ENCODE measurements around the gene PLLP.

Gene PLLP

DNA sequence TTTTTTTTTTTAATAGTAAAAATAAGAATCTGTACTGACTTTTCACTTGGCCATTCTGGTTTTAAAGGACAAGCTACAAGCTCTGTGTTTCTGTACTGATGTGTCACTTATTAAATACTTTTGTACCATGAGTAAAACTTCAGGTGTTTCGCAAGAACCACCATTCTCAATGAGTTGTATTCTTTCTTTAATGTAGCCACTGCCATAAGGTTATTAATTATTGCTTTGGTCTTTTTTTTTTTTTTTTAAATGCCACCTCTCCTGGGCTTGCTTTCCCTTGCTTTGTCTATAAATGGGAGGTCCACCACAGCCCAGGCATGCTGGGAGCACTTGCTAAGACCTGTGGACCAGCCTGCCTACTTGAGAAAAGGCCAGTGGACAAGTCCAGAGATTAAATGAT is 31.0 kb downstream of the PLLP start:
- no peak for DNase-seq

DNA sequence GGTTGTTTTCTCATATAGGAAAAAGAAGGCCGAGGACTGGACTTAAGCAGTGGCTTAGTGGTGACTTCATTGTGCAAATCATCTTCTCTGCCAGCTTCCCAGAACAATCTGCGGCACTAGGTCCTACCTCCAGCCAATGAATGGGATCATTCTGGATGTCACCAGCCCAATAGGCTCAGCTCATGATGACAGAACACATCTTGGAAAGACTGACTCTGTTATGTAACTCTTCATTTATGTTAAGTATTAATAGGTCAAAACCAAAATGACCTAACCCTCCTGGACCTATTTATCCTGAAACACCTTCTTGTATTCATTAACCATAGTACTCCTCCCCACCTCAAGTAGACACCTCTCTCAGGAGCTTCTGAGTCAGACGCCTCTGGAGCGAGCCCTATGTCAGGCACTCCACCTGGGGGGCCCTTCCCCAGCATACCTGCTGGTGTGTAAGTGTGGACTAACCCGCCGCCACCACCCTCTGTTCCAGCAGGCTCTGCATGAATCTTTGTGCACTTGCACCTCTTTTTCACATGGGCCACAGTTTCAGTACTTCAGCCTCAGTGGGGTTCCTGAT is 32.2 kb downstream of the PLLP start:
- no peak for DNase-seq

DNA sequence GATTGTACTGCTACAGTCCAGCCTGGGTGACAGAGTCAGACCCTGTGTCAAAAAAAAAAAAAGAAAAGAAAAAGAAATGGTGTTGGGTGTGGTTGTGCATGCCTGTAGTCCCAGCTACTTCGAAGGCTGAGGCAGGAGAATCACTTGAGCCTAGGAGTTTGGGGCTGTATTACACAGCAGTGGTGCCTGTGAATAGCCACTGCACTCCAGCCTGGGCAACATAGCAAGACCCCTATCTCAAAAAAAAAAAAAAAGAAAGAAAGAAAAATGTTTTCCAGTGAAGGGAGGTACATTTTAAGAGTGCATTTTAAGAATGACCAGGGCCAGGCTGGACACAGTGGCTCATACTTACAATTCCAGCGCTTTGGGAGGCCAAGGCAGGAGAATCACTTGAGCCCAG is 33.1 kb downstream of the PLLP start:
- no peak for DNase-seq

DNA sequence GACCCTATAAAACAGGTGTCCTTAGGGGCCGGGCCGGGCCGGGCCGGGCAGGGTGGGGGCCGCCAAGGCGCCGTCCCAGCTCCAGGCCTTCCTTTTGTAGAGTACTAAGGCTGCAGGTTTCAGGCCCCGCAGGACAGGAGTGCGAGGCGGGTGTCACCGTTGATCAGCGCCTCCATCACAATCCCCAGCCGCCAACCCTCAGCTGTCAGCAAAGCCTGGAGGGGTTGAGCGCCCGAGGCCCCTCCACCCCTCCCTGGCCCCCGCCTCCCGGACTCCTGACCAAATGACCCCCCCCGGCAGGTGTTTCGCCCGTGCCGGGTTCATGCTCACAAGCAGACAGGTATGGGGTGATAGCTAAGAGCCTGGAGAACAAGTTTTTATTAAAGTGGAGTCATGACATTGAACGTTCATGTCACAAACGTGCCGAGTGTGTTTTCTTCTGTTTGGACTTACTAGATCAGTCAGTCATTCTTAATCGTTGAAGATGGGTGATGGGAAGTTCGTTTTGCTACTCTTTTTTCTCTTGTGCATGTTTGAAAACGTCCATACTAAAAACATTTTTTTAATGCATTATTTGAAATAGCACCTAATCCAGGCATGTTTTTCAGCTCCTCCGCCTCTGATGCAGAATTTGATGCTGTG is 38.9 kb downstream of the PLLP start:
- DNase-seq, result no peak

DNA sequence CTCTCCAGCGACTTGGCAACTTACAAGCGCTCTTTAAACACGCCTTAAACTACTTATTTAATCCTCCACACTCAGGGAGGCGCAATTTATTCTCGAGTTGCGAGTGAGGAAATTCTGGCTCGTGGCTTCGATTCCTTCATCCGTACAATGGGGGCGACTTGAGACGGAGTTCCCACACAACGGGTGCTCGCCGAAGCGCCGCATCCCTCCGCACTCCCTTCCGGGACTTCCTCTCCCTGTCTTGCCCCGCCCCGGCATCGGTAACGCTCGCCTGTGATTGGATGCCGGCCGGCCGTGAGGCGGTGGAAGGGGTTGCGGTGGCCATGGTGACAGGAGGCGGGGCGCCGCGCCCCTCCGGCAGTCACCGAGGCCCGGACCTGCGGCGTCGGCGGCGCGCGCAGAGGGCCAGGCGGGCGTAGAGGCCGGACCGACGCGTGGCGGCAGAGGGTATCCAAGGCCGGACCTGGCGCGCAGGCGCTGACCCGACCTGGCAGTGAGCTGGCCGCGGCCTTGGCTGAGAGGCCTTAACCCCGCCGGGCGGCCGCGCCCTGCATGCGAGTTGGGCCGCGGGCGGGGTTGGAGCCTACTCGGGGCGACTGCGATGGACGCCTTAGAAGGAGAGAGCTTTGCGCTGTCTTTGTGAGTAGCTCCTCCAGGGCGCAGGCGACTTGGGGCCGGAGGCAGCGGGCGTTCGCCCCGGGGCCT is 39.6 kb downstream of the PLLP start, which contains the start of gene ARL2BP:
Gene ARL2BP (plus strand): TSS at position 493 of the 705 bp plus-strand sequence. CDS start 109 bp downstream, at position 602.
- DNase-seq, result peak; percentile 96

DNA sequence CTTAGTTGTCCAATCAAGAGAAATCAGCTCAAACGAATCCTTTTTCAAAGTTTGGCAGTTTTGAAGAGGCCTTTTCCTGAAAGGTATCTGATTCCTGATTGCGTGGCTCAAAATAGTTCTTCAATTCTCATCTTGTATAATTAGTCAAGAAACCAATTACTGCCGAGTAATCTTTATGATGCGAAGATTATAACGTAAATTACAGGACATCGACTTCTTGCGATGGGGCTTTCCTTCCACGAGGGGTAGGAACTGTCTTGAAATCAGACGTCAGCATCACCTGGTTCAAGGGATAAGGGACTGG is 40.1 kb downstream of the PLLP start:
- no peak for DNase-seq

DNA sequence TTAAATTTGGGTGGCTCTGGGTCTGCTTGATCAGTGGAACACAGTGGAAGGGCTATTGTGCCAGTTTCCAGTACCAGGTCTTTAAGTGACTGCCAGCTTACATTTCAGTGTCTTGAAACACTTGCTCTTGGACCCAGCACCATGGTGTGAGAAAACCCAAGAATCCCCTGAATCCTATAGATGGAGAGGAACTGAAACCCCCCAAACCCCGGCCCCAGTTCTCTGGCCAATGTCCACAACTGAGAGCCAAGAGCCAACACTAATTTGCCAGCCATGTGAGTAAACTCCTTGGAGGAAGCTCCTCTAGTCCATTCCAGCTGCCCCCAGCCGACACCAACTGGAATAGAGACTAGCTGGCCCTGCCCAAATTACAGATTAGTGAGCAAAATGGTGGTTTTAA is 41.8 kb downstream of the PLLP start:
- DNase-seq, result no peak

DNA sequence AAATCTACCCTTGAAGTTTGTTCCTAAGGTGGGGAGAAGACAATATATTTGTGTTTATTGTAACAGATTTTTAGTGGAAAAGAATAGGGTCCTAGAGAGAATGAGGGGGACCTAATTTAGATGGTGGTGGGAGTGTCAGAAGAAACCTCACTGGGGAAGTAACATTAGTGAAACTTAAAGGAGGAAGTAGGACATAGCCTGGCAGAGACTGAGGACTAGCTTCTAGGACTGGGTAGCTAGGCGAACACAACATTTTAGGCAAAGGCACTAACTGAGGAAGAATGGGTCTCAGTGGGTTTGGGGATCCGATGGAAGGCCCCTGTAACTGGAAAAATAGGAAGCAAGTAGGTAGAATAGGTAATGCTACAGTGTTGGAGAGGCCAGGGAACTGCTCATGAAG is 43.6 kb downstream of the PLLP start:
- DNase-seq, result no peak

DNA sequence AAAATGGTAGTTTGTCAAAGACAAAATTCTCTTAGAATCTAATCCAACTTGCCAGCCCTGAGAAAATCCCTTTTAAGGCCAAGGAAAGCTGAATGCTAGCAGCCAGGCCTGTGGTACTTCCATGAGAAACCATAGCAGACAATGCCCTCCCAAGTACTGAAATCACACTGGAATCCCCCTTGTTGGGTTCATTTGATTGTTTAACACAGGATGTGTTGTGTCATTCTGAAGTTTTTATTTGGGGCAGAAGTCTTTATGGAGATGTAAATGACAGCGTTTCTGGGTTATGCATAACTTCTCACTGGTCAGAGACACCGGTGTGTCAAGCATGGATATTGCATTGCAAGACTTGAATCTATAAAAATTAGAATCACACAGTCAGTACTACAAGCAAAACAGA is 45.4 kb downstream of the PLLP start:
- DNase-seq, result no peak

DNA sequence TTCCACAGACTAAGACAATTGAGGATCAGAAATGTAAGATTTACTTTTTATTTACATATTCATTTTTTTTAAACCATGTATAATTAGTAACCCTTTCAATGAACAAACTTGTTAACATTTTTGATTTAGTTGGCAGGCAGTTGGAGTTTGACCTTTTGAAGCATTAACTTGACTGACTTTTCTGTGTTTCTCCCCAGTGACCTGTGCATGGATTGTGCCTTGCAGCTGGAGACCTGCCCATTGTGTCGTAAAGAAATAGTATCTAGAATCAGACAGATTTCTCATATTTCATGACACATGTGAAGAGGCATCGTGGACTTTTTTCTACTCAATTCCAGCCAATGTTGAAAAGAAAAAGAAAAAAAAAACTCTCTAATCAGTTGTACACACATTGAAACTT is 45.8 kb downstream of the PLLP start:
- no peak for DNase-seq

DNA sequence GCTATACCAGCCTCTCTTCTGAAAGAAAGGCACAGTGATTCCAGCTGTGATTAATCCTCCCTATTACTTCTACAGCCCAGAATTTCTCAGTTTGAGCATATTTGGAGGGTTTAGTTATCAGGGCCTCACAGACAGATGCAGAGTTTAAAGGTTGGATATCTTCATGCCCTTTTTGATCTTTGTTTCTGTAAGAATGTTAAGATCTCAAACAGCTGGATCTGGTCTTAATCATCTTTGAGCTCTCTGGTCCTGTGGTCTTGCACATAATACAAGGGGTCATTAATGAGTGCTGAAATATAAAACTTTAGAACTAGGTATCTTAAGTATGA is 48.5 kb downstream of the PLLP start:
- DNase-seq, result no peak

DNA sequence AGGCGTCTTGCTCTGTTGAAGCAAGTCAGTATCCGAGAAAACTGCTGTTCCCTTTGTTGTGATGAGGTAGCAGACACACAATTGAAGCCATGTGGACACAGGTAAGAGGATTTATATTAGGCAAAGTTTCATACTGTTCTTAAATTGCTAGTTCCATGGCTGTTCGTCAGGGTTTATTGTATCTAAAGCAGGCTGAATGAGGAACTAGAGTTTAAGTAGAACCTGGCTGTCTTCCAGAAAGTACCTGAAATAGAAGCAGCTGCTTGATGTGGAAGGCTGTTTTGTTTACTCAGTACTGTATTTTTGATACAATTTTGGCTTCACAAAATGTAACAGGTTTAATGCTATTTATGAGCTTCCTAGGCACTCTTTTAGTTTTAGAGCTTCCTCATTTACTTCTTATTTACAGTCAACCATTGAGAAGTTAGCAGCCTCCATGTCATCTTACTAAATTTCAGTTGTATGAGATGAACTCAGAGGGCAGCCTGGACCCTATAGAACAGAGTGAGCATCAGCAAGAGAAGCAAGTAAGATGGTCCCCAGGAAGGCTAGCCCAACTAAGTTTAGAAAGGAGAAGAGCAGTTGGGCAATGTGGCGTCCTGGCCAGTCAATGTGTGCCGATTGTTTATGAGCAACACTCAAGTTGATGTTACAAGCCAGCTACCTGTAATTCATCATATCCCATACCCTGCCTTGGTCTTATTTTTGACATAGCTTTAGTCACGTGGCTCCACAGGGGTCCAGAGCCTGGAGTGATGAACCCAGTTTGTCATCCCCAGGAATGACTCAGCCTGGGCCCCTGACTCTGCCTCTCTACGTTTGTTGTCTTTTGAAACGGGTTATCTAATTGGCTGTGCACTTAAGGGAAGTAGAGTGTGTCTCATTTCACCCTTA is 49.1 kb downstream of the PLLP start:
- no peak for DNase-seq

DNA sequence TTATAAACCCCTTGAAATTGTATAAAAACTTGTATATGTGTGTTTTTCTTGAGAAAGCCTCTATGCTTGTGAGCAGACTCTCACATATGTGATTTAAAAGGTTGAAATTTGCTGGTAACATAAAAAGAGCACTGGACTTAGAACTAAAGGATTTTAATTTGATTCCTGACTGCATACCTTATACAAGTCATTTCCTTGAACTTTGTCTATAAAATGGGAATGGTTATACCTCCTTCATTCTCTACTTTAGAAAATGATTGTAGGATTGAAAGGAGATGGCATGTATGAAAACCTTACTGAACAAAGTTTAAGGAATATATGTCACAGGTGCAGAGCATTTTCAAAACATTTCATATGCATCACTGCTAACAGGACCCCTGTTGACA is 49.8 kb downstream of the PLLP start:
- DNase-seq, result no peak

DNA sequence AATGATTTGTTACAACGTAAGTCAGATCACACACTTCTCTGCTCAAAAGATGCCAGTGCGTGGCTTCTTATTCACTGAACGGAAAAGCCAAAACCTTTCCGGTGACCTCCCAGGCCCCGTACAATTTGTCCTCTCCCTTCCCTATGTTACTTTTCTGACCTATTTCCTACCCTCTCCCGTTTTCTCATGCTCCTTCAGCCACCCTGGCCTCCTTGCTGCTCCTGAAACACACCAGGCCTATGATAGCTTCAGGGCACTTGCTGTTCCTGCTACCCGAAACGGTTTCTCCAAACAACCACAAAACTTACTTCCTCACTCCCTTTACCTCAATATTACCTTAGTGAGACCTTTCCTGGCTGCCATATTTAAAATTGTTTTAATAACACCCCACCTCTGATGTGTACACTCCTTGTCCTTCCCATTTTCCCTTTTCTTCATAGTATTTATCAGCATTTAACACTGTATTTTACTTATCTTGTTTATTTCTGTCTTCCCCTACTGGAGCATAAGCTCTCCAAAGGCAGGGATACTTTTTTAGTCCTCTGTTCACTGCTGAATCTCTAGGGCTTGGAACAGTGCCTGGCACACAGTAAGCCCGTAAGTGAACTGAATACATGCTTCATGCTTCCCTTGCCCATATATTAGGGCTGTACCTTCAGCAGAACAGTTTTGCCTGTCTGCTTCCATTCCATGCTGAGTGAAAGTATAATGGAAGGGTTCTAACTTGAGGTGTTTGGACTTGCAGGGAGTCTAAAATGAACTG is 50.3 kb downstream of the PLLP start:
- DNase-seq, result no peak

DNA sequence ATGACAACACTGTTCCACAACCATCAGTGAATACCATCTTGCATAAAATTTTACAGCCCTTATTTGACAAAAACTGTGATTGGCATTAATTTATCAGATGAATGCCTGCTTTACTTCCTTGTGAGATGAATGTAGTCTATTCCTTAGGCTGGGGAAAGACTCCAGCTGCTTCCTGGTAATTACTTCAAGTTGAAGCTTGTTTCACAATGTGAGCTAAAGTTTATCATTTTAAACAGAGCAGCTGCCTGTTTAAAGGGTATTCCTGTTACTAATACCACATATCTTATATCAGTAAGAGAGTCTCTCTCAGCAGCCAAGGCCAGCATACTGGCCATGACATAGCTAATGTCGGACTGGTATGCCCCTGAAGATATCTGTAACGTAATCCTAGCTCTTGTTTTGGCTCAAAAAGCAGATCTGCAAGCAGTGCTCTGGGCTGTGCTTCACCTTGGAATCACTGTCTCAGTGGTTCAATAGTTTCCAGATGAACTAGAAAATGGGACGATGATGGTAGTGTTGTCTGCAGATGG is 52.6 kb downstream of the PLLP start:
- no peak for DNase-seq

DNA sequence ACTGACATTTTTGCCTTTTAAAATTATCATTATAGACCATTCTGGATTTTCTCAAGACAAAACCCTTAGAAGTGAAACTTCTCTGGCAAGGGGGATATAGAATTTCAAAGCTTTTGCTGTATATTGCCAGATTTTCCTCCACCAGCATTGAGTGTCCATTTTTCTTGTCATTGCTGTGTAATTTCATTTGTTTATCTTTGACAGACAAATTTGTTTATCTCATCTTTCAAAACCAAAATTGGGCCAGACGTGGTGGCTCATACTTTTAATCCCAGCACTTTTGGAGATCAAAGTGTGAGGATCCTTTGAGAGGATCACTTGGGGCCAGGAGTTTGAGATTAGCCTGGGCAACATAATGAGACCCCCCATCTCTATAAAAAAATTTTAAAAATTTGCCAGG is 55.4 kb downstream of the PLLP start:
- no peak for DNase-seq

DNA sequence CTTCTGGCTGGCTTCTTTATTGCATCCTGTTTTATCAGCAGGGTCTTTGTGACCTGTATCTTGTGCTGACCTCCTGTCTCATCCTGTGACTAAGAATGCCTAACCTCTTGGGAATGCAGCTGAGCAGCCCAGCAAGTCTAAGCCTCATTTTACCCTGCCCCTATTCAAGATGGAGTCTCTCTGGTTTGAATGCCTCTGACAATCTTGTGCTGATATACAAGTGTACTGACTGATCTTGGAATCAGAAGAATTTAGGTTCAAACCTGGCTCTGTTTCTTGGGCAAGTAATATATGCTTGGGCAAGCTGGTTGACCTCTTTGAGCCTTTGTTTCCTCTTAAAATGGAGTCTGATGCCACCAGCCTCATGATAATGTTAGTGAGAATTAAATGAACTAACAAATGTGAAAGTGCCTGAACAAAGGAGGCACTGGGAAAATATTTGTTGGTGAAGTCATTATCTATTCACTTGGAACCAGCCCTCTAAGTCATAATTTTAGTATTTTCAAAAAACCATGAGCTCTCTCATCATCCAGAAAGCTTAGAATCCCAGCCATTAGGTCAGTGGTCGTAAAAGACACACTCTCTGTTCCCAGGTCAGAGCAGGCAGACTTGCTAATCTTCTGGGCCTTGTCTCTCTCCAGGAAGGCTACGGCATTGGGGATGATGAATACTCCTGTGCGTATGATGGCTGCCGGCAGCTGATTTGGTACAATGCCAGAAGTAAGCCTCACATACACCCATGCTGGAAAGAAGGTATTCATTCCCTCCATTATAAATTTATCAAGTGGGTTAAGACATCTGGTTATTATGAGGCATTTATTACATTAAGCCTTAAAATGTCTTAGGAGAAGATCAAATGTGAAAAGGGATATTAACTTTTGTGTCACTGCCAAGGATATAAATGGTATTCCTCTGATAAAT is 57.5 kb downstream of the PLLP start:
- no peak for DNase-seq

DNA sequence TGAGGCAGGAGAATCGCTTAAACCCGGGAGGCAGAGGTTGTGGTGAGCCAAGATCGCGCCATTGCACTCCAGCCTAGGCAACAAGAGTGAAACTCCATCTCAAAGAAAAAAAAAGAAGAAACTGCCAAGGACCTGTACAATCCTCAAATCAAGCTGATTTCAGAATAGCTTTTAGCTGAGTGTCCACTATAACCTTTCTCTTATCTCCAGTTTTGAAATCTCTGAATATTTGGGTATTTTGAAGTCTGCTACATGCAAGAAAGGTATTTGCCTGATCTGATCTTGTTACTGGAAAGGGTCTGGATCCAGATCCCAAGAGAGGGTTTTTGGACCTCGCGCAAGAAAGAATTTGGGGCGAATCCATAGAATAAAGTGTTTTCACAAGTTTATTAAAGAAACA is 58.5 kb downstream of the PLLP start:
- no peak for DNase-seq

DNA sequence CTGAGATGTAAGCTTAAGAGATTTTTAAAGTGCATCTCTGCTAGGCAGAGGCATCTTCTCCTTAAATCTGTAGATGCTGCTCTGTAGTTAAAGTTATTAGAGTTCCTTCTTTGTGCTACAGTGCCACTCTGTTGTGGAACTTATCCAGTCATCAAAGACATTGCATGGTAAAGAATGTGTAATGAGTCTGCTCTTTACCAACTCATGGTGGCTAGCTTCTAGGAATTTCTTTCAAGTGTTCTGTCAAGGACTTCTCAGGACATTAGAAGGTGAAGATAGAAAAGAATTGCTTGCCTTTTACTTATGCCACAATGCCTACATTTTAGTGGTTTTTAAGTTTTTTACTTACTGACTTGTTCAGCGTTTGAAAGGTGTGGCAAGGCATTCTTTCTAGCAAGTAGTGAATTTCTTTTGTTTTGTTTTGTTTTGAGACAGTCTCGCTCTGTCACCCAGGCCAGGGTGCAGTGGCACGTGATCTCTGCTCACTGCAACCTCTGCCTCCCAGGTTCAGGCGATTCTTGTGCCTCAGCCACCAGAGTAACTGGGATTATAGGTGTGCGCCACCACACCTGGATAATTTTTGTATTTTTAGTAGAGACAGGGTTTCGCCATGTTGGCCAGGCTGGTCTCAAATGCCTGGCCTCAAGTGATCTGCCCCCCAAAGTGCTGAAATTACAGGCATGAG is 59.7 kb downstream of the PLLP start:
- no peak for DNase-seq

DNA sequence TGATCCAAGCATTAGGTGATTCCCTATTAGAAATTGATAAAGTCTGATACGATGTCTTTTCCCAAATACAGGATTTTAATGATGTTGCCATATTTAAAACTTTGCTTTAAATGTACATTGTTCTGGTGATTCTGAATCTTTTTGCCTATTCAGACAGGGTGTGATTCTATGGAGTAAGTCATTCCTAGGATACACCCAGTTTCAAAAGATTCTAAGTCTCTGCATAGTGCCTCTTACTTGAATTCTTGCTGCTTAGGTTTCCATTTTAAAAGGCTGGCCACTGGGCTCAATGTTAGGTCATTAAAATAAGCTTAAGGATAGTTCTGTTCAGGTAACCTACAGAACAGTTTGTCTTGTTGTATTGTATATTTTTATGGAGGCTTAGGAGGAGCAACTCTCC is 61.4 kb downstream of the PLLP start:
- DNase-seq, result no peak

DNA sequence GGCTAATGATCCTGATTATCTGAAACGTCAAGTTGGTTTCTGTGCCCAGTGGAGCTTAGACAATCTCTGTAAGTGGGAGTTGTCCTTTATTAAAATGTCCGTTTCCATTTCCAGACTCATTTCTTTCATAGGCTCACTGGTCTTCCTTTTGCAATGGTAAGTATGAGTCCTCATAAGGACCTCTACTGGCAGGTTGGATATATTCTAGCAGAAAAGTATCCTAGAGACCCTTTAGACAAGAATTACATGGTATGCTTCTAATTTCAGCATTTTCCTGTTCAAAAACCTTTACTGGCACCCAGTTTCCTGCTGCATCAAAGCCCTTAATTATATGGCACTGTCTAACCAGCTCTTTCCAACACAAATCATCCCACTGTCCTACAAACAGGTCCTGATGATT is 67.5 kb downstream of the PLLP start:
- DNase-seq, result no peak

Data from effector CD4-positive, alpha-beta T cell (primary cell).